ENCODE results near the gene SLC38A3. TPM values are rescaled to one million over a fixed set of nuclear protein-coding genes. Genes with fewer than 3 reads are reported as not detected.
A peak's percentile ranks its signal among the peaks of the same experiment; 100 is the strongest.

The SLC38A3 gene
- total RNA-seq, 1 donor from 2014 or later = 0.17 TPM

- no peaks in the 10 kb centered on the region for H3K9me3 Mint-ChIP-seq
- H2AFZ ChIP-seq (replicated peaks) = no peak overlapping the region
- peaks cover 12% of the 10 kb centered on the region for H3K79me2 ChIP-seq (ENCODE audit: low read depth)
- peak overlapping the region; percentile 67 for H3K4me3 Mint-ChIP-seq
- peaks cover 22% of the 10 kb centered on the region for H3F3A ChIP-seq (ENCODE audit: low read depth)
- H3K9ac ChIP-seq = no peak overlapping the region
- H3K27me3 ChIP-seq = no peaks in the 10 kb centered on the region
- peak overlapping the region; percentile 66 for H3K4me2 ChIP-seq
- H3K4me1 Mint-ChIP-seq = peaks cover 65% of the 10 kb centered on the region
- DNase-seq (ENCODE audit: low spot score) = no peak
- TF ChIP-seq EZH2phosphoT487 (IDR thresholded peaks at IDR 0.05) (no peak), EZH2 (IDR thresholded peaks at IDR 0.05) (no peak)
- TF ChIP-seq, protein P1, sequence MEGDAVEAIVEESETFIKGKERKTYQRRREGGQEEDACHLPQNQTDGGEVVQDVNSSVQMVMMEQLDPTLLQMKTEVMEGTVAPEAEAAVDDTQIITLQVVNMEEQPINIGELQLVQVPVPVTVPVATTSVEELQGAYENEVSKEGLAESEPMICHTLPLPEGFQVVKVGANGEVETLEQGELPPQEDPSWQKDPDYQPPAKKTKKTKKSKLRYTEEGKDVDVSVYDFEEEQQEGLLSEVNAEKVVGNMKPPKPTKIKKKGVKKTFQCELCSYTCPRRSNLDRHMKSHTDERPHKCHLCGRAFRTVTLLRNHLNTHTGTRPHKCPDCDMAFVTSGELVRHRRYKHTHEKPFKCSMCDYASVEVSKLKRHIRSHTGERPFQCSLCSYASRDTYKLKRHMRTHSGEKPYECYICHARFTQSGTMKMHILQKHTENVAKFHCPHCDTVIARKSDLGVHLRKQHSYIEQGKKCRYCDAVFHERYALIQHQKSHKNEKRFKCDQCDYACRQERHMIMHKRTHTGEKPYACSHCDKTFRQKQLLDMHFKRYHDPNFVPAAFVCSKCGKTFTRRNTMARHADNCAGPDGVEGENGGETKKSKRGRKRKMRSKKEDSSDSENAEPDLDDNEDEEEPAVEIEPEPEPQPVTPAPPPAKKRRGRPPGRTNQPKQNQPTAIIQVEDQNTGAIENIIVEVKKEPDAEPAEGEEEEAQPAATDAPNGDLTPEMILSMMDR (IDR thresholded peaks at IDR 0.05) = no peak
- peak overlapping the region; percentile 95 for H3K27ac Mint-ChIP-seq
- peaks cover 97% of the 10 kb centered on the region for H4K20me1 ChIP-seq (ENCODE audit: low read depth)
- H3K4me1 ChIP-seq = peaks cover 64% of the 10 kb centered on the region
- H3K27ac ChIP-seq = peak overlapping the region; percentile 57
- peaks cover 10% of the 10 kb centered on the region for H3K27me3 Mint-ChIP-seq (ENCODE audit: insufficient read depth, low read depth)
- no peaks in the 10 kb centered on the region for H3K9me3 ChIP-seq (ENCODE audit: low read depth)
- H3K4me3 ChIP-seq = no peak overlapping the region
- no peaks in the 10 kb centered on the region for H3K36me3 ChIP-seq
- no peaks in the 10 kb centered on the region for H3K36me3 Mint-ChIP-seq
These were observed 37.2 kb upstream of the SLC38A3 start for GRCh38 chr3:50167841-50168209.

DNA sequence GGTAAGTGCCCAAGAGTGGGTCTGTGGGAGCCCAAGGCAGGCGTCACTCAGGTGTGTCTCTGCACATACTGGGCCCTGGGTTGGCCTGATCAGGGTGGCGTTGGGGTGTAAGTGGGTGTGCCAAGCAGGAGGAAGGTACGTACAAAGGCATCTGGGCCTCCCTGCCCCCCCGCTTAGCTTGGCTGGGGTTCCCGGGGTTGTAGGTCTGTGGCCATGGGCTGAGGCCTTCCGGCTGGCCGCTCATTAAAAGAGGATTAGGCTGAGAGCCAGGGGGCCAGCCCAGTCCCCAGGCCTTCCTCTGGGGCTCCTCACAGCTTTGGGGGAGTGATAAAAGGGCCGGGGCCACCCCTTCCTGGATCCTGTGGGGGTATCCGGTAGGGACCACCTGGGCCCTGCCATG is 36.7 kb upstream of the SLC38A3 start:
- peak overlapping the region; percentile 95 for H3K27ac Mint-ChIP-seq

GRCh38 chr3:50168791-50169190 is 36.3 kb upstream of the SLC38A3 start:
- TF ChIP-seq EZH2 (IDR thresholded peaks at IDR 0.05) = no peak
- no peak for TF ChIP-seq EZH2phosphoT487 (IDR thresholded peaks at IDR 0.05)
- TF ChIP-seq, protein P1 (IDR thresholded peaks at IDR 0.05) = no peak
- Mint-ChIP-seq H3K4me1 (peaks cover 66% of the 10 kb centered on the region), H3K27me3 (ENCODE audit: insufficient read depth, low read depth) (peaks cover 8% of the 10 kb centered on the region), H3K27ac (peak overlapping the region; percentile 95), H3K9me3 (no peaks in the 10 kb centered on the region), H3K36me3 (no peaks in the 10 kb centered on the region), H3K4me3 (peak overlapping the region; percentile 62)
- H3K79me2 ChIP-seq (ENCODE audit: low read depth) = peaks cover 12% of the 10 kb centered on the region
- H3K36me3 ChIP-seq = no peaks in the 10 kb centered on the region
- no peak overlapping the region for H2AFZ ChIP-seq (replicated peaks)
- H3K4me3 ChIP-seq = peak overlapping the region; percentile 6
- H3K9ac ChIP-seq = no peak overlapping the region
- peaks cover 22% of the 10 kb centered on the region for H3F3A ChIP-seq (ENCODE audit: low read depth)
- peak overlapping the region; percentile 57 for H3K27ac ChIP-seq
- peaks cover 89% of the 10 kb centered on the region for H4K20me1 ChIP-seq (ENCODE audit: low read depth)
- H3K4me1 ChIP-seq = peaks cover 64% of the 10 kb centered on the region
- peak; percentile 84 for DNase-seq (ENCODE audit: low spot score)
- H3K27me3 ChIP-seq = no peaks in the 10 kb centered on the region
- peak overlapping the region; percentile 66 for H3K4me2 ChIP-seq
- no peaks in the 10 kb centered on the region for H3K9me3 ChIP-seq (ENCODE audit: low read depth)

More for the DNA sequence above, 36.7 kb upstream of the SLC38A3 start:
- no peaks in the 10 kb centered on the region for H3K36me3 Mint-ChIP-seq
- TF ChIP-seq, protein P1 (IDR thresholded peaks at IDR 0.05) = no peak
- no peak for TF ChIP-seq EZH2phosphoT487 (IDR thresholded peaks at IDR 0.05)
- no peak for TF ChIP-seq EZH2 (IDR thresholded peaks at IDR 0.05)
- H3K4me1 Mint-ChIP-seq = peaks cover 64% of the 10 kb centered on the region
- Histone ChIP-seq H3K27ac (peak overlapping the region; percentile 57), H3K4me3 (peak overlapping the region; percentile 6), H4K20me1 (ENCODE audit: low read depth) (peaks cover 93% of the 10 kb centered on the region), H3K4me1 (peaks cover 64% of the 10 kb centered on the region), H2AFZ (replicated peaks) (no peak overlapping the region), H3K9ac (no peak overlapping the region), H3F3A (ENCODE audit: low read depth) (peaks cover 22% of the 10 kb centered on the region), H3K79me2 (ENCODE audit: low read depth) (peaks cover 12% of the 10 kb centered on the region), H3K4me2 (peak overlapping the region; percentile 66), H3K27me3 (no peaks in the 10 kb centered on the region), H3K36me3 (no peaks in the 10 kb centered on the region), H3K9me3 (ENCODE audit: low read depth) (no peaks in the 10 kb centered on the region)
- no peaks in the 10 kb centered on the region for H3K9me3 Mint-ChIP-seq
- peak; percentile 72 for DNase-seq (ENCODE audit: low spot score)
- H3K27me3 Mint-ChIP-seq (ENCODE audit: insufficient read depth, low read depth) = peaks cover 8% of the 10 kb centered on the region
- H3K4me3 Mint-ChIP-seq = peak overlapping the region; percentile 67

All from neural progenitor cell (in vitro differentiated cells).